ENCODE results near the gene PLD1.
A peak's percentile ranks its signal among the peaks of the same experiment; 100 is the strongest.

The PLD1 gene

DNA sequence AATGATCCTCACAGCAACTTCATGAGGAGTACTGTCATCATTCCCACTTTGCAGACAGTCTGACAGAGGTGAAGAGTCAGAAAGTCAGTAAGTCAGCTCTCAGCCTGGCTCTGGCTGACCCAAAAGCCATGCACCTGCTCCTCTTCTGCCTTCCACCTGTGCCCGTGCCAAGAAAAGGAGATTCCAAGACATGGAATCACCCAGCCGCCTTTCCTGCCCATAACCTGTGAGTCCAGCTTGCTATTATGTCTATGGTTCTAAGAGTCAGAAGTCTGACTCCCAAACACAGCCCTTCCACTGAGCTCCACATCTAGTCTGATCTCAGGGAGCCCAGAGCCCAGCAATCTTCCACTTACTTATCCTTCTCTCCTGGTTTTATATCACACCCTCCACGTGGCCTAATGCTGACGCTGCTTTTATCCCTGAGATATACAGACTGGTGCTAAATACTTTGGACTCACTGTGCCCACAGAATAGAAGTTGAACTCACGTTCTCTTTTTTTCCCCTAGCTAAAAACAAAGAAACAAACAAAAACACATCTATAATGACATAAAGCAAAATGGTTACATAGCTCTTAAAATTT is 66.0 kb downstream of the PLD1 start:
- no peak for DNase-seq (ENCODE audit: low spot score)

- DNase-seq (ENCODE audit: low spot score) = no peak
Observed at GRCh38 chr3:171743327-171744157, 66.7 kb downstream of the PLD1 start.

DNA sequence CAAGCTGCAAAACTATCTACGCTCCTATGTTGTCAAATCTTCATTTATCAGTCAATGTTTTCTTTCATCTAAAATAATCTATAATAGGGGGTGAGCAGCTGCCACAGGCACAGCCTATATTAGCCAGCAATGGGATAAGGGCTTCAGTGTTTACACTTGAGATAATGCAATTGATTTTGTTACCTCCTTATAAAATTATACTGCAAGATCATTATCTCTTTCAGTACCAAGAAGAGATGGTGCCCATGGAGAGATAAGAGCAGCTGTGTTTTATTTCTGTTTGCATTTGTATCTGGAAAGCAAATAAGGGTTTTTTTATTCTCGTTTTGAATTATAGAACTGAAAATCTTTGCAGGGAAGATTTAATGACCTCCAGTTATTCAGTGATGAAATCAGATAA is 68.9 kb downstream of the PLD1 start:
- DNase-seq (ENCODE audit: low spot score) = no peak

- no peak for DNase-seq (ENCODE audit: low spot score)
Observed at GRCh38 chr3:171736556-171736955, 73.7 kb downstream of the PLD1 start.

DNA sequence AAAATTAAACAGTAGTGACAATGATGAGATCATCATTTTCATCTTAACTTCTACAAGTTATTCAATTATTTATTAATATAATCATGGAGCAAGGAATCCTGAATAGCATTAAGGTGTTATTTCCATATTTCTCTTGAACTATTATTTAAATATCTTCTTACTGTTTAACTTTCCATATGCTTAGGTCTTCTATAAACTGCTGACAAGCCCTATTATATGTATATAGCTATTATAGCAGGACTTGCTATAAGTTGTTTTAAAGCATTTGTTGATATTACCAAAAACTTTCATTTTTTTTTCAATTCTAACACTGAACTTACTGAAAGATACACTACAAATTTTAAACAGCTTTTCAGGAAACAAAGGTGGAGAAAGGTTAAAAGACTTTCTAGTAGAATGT is 76.7 kb downstream of the PLD1 start:
- DNase-seq (ENCODE audit: low spot score) = no peak

- no peak for DNase-seq (ENCODE audit: low spot score)
Observed at GRCh38 chr3:171732756-171733155, 77.5 kb downstream of the PLD1 start.

DNA sequence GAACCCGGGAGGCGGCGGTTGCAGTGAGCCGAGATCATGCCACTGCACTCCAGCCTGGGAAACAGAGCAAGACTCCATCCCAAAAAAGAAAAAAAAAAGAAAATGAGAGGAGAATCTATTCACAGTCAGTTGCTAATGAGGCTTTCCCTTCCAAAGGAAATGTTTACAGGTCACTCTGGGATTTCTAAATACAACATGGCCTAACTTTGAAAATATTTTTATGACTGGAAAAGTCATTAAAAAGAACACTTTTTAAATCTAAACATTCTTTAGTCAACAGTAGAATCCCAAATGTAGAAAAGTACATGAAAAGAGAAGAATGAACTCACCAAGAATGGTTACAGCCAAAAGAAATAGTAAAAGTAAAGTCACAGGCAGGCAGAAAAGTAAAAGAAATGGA is 78.6 kb downstream of the PLD1 start:
- no peak for DNase-seq (ENCODE audit: low spot score)

GRCh38 chr3:171729452-171730334 is 80.6 kb downstream of the PLD1 start:
- no peak for DNase-seq (ENCODE audit: low spot score)

DNA sequence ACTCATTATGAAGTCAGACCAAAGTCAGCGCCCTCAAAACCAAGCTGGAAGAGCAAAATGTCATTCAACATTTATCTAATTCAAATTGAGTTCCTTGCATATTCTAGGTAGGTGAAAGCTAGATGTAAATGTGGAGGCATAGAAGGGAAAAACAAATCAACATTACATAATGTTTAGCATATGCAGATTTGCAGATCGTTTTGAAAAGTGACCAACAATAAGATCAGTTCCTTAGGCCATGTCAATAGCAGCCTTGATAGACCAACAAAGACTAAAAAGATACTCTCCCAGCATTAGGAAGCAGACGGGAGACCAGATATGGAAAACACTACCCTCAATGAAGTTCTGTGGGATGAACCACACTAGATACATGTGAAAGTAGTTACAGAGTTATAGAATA is 83.0 kb downstream of the PLD1 start:
- DNase-seq (ENCODE audit: low spot score) = no peak

GRCh38 chr3:171718493-171719185 is 91.6 kb downstream of the PLD1 start:
- no peak for DNase-seq (ENCODE audit: low spot score)

DNA sequence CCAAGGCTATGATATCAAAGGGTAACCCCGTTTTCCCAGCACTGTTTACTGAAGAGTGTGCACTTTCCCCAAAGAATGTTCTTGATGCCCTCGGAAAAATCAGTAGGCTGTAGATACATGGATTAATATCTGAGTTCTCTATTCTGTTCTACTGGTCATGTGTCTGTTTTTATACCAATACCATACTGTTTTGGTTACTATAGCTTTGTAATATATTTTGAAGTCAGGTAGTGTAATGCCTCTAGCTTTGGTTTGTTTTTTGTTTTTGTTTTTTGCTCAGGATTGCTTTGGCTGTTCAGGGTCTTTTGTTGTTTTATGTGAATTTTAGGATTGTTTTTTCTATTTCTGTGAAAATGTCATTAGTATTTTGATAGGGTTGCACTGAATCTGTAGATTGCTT is 95.1 kb downstream of the PLD1 start:
- DNase-seq (ENCODE audit: low spot score) = no peak

- peak; percentile 11 for DNase-seq (ENCODE audit: low spot score)
Observed at GRCh38 chr3:171712171-171712938, 97.9 kb downstream of the PLD1 start.

DNA sequence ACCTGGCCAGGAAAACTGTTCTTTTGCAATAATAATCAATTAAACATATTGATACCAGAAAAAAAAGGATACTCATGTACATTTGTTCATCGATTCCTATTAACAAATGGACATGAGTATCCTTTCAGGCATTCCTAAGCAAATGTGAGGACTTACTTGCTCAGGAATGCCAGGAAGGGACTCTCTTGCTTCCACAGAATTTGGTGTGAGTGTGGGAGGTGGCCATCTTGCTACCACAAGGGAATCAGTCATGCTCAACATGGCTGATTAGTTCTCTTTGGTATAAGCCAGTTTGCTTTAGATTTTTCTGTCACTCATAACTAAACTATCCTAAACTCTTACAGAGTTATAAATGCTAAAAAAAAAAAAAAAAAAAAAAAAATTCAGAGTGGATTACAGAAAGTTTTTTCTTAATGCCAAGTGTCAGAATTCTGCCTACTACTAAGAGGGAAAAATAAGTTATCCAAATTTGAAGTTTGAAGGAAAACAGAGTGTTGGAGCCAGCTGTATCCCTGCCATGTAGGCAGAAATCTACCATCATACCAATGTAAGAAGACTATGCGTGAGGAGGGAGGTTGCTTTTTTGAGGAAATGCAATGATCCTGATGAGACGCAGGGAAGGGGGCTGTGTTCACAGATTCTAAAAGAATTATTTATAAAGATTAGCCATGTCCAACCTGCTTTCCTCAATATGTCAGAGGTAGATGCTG is 98.7 kb downstream of the PLD1 start:
- no peak for DNase-seq (ENCODE audit: low spot score)

DNA sequence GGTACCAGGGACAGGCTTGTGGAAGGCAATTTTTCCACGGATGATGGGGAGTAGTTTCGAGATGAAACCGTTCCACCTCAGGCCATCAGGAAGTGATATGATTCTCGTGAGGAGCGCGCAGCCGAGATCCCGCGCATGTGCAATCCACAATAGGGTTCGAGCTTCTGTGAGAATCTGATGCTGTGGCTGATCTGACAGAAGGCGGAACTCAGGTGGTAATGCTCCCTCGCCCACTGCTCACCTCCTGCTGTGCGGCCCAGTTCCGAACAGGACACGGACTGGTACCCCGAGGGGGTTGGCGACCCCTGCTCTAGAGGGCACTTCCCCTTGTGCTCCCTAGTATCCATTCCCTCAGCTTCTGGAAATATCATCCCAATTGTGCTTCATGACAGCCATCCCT is 99.9 kb downstream of the PLD1 start:
- no peak for DNase-seq (ENCODE audit: low spot score)

- DNase-seq (ENCODE audit: low spot score) = no peak
Observed at GRCh38 chr3:171704814-171705213, 105.5 kb downstream of the PLD1 start.

- peak; percentile 56 for DNase-seq (ENCODE audit: low spot score)
Observed at GRCh38 chr3:171704002-171704401, 106.3 kb downstream of the PLD1 start.

DNA sequence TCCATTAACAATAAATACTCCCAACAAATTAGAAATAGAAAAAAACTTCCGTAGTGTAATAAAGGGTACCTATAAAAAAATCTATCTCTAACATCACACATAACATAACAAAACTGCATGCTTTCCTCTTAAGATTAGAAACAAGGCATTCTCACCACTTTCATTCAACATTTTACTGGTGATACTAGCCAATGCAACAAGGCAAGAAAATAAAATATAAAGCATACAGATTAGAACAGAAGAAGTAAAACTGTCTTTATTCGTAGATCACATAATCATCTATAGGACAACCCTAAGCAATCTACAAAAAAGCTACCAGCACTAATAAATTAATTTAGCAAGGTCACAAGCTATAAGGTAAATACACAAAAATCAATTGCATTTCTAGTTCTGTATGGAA is 107.1 kb downstream of the PLD1 start:
- no peak for DNase-seq (ENCODE audit: low spot score)

DNA sequence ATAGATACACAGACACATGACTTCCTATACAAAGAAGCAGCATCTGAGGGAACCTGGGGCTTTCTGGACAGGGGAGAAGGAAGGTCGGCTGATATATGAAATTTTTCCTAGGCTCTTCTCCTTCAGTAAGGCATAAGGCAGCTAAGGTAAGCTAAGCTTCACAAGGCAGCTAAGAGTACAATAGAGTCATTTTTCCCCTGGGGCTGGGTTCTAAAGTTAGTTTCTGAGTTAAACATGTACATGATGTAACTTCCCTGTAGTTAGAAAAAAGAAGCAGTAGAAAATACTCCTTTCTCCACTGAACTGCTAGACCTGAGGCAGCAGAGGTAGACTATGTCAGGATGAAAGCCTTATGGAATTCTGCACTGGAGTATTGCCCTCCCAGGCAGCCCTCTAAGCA is 109.6 kb downstream of the PLD1 start:
- DNase-seq (ENCODE audit: low spot score) = no peak

- DNase-seq (ENCODE audit: low spot score) = no peak
Observed at GRCh38 chr3:171700157-171700556, 110.1 kb downstream of the PLD1 start.

GRCh38 chr3:171699601-171700000 is 110.7 kb downstream of the PLD1 start:
- no peak for DNase-seq (ENCODE audit: low spot score)

GRCh38 chr3:171696805-171697204 is 113.5 kb downstream of the PLD1 start:
- DNase-seq (ENCODE audit: low spot score) = no peak
